Epithelial cell of esophagus (primary cell): ENCODE results near the gene MRPL4.
"Not testable (repeated sequence)": the region's sequence is repeated elsewhere in the genome, so short reads cannot be mapped to it uniquely, and the experiment has no call there.

ENCODE experiments used
- DNase-seq: peaks from one replicate; pipeline ENCODE4 v3.0.0; 2010; ENCODE audit warnings: low read depth
- H3K4me3 ChIP-seq: 2 replicates; pipeline ENCODE4 v1.5.1; 2011; ENCODE audit warnings: mild to moderate bottlenecking, low read length, control low read depth
- CTCF ChIP-seq: IDR thresholded peaks from 2 replicates; pipeline ENCODE4 v1.5.1; 2011; ENCODE audit warnings: low read depth, mild to moderate bottlenecking, low read length, control low read depth, inconsistent platforms; ENCODE audit not compliant: insufficient read depth; ENCODE audit errors: missing control alignments

MRPL4 gene

GRCh38 chr19:10270616-10271394, 18.8 kb downstream of the MRPL4 start, which contains the start of gene ICAM1:
Gene ICAM1 (plus strand): TSS chr19:10271120. CDS start chr19:10271160, 40 bp downstream.
- DNase-seq, result no peak
- peak within 1 kb of the TSS; percentile 39 for H3K4me3 ChIP-seq
- TF ChIP-seq CTCF, result no peak

DNA sequence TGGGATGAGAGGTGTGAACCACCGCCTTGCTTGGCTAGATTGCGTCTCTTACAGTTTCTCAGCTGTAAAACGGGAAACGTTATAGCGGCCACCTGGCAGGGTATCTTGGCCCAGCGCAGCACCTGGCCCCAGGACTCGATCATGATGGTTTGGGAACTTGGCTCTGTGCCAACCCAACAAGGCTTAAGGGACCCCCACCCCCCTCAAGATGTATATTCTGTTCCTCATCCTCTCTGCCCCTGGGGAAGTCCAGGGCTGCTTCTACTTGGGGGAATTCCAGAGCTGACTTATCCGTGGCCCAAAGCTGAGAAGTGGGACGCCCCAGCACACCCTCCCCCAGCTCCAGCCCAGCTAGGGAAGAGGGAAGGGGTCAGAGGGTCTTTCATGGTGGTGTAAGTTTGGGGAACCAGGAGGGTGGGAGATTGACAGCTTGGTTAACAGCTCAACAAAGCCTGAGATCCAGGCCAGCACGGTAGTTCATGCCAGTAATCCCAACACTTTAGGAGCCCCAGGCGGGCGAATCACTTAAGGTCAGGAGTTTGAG, 19.6 kb downstream of the MRPL4 start:
- H3K4me3 ChIP-seq, result no peak overlapping the region
- no peak for TF ChIP-seq CTCF
- DNase-seq, result no peak

GRCh38 chr19:10274589-10274988, 22.6 kb downstream of the MRPL4 start:
- TF ChIP-seq CTCF, result no peak
- H3K4me3 ChIP-seq, result no peak overlapping the region
- no peak for DNase-seq

DNA sequence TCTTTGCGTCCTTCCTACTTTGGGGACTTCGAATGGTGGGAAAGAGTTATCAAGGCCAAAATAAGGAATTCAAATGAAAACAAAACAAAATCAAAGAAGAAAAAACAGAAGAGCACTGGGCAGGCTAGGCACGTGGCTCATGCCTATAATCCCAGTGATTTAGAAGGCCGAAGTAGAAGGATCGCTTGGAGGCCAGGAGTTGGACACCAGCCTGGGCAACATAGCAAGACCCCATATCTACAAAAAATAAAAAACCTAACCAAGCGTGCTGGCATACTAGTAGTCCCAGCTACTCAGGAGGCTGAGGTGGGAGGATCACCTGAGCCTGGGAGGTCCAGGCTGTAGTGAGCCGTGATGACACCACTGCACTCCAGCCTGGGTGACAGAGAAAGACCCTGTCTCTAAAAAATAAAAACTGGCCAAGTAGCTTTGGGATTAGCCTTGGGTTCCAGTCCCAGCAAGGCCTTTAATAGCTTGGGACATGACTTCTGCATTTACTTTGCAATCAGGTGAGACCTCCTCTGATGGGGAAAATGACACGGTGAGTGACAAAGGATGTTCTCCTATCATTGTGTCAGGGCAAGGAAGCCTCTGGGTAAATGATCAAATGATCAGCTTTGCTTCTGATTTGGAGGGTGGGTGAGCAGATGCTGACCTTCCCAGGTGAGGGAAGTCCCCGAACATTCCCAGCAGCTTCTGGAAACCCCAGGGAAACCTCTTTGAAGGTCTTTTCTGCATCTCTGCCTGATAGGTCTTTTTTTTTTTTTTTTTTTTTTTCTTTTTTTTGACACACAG, 26.0 kb downstream of the MRPL4 start:
- no peak for TF ChIP-seq CTCF
- DNase-seq, result no peak

DNA sequence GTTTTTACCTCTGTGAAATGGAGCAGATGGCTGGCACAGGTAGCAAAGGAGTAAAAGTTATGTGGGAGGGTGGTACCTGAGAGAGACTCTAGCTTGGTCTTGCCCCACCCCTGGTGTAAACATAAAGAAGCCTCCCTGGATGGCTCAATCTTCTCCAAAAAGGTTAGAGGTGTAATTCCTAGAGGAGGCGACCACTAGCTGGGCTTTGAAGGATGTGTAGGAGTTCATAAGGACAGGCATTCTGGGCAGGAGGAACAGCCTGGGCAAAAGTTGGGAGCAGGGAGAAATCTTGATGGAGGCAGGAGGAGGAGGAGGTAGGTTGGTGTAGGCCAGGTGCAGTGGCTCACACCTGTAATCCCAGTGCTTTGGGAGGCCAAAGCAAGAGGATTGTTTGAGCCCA, 26.9 kb downstream of the MRPL4 start:
- H3K4me3 ChIP-seq, result no peak overlapping the region
- DNase-seq, result no peak
- TF ChIP-seq CTCF, result no peak

More for the DNA sequence above, 26.0 kb downstream of the MRPL4 start:
- H3K4me3 ChIP-seq, result no peak overlapping the region

- no peak overlapping the region for H3K4me3 ChIP-seq
- no peak for TF ChIP-seq CTCF
- DNase-seq, result no peak
Observed at GRCh38 chr19:10279737-10280442, 27.9 kb downstream of the MRPL4 start.

DNA sequence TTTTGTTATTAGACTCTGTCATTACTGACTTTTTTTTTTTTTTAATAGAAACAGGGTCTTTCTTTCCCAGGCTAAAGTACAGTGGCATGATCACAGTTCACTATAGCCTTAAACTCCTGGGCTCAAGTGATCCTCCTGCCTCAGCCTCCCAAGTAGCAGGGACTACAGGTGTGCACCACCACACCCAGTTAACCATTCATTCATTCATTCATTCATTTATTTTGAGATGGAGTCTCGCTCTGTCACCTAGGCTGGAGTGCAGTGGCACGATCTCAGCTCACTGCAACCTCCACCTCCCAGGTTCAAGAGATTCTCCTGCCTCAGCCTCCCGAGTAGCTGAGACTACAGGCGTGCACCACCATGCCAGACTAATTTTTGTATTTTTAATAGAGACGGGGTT, 30.0 kb downstream of the MRPL4 start:
- not testable (repeated sequence) for DNase-seq, H3K4me3 ChIP-seq
